Dendritic cell treated with granulocyte-macrophage colony-stimulating factor and Interleukin-4, amounts not matched to agents 40 ng/mL and 50 ng/mL, for 4 days (primary cell): Measurements from ENCODE around the gene CCNB2.
"Not testable (repeated sequence)": the region's sequence is repeated elsewhere in the genome, so short reads cannot be mapped to it uniquely, and the experiment has no call there.

ENCODE experiments used
- H3K27ac Mint-ChIP-seq: one replicate; pipeline ENCODE4 v1.8.0; 2022; ENCODE audit warnings: mild to moderate bottlenecking, mixed read lengths
- H3K27me3 Mint-ChIP-seq: one replicate; pipeline ENCODE4 v1.8.0; 2022; ENCODE audit warnings: mild to moderate bottlenecking, mixed read lengths
- H3K36me3 Mint-ChIP-seq: one replicate; pipeline ENCODE4 v1.8.0; 2022; ENCODE audit warnings: low read depth, mixed read lengths
- H3K4me1 Mint-ChIP-seq: one replicate; pipeline ENCODE4 v1.8.0; 2022; ENCODE audit warnings: low read depth, mixed read lengths
- H3K4me3 Mint-ChIP-seq: one replicate; pipeline ENCODE4 v1.8.0; 2022; ENCODE audit warnings: mild to moderate bottlenecking, moderate library complexity, mixed read lengths
- H3K9me3 Mint-ChIP-seq: one replicate; pipeline ENCODE4 v1.8.0; 2022; ENCODE audit warnings: mixed read lengths
- intact Hi-C: fragments of 100-400 bp; cut with micrococcal nuclease; formaldehyde crosslinking; loops from one replicate; pipeline ENCODE4 v1.15.0; 2022

The CCNB2 gene

GRCh38 chr15:59162080-59162479, 57.1 kb downstream of the CCNB2 start:
- Mint-ChIP-seq H3K36me3 (peaks cover 95% of the 10 kb centered on the region), H3K4me1 (peaks cover 31% of the 10 kb centered on the region)
- H3K27ac Mint-ChIP-seq, H3K4me3 Mint-ChIP-seq, H3K9me3 Mint-ChIP-seq, H3K27me3 Mint-ChIP-seq: not testable (repeated sequence)
- intact Hi-C loops: loop anchor here (5.0 kb wide), 1 partner anchor 330 kb away; no protein-coding TSS in a partner anchor

GRCh38 chr15:59165726-59166125, 60.8 kb downstream of the CCNB2 start:
- Mint-ChIP-seq H3K27me3 (no peaks in the 10 kb centered on the region), H3K4me3 (no peak overlapping the region), H3K9me3 (no peaks in the 10 kb centered on the region), H3K27ac (peak overlapping the region; percentile 78), H3K4me1 (peaks cover 51% of the 10 kb centered on the region), H3K36me3 (peaks cover 81% of the 10 kb centered on the region)
- intact Hi-C loops: no loop called here

- intact Hi-C loops: no loop called here
- Mint-ChIP-seq H3K27me3 (no peaks in the 10 kb centered on the region), H3K4me1 (peaks cover 56% of the 10 kb centered on the region), H3K9me3 (no peaks in the 10 kb centered on the region), H3K27ac (peak overlapping the region; percentile 78), H3K4me3 (no peak overlapping the region), H3K36me3 (peaks cover 81% of the 10 kb centered on the region)
Measured at GRCh38 chr15:59166166-59166565, 61.2 kb downstream of the CCNB2 start.

GRCh38 chr15:59166601-59167265, 61.8 kb downstream of the CCNB2 start:
- Mint-ChIP-seq H3K4me3 (no peak overlapping the region), H3K4me1 (peaks cover 62% of the 10 kb centered on the region), H3K27me3 (no peaks in the 10 kb centered on the region), H3K9me3 (no peaks in the 10 kb centered on the region), H3K36me3 (peaks cover 82% of the 10 kb centered on the region), H3K27ac (peak overlapping the region; percentile 78)
- intact Hi-C loops: no loop called here

- Mint-ChIP-seq H3K4me3 (no peak overlapping the region), H3K9me3 (no peaks in the 10 kb centered on the region), H3K27me3 (no peaks in the 10 kb centered on the region), H3K27ac (peak overlapping the region; percentile 96), H3K36me3 (peaks cover 86% of the 10 kb centered on the region), H3K4me1 (peaks cover 65% of the 10 kb centered on the region)
- intact Hi-C loops: no loop called here
Measured at GRCh38 chr15:59168536-59168935, 63.6 kb downstream of the CCNB2 start.

GRCh38 chr15:59169251-59169708, 64.3 kb downstream of the CCNB2 start:
- Mint-ChIP-seq H3K36me3 (peaks cover 86% of the 10 kb centered on the region), H3K4me3 (peak overlapping the region; percentile 24), H3K9me3 (no peaks in the 10 kb centered on the region), H3K27me3 (no peaks in the 10 kb centered on the region), H3K4me1 (peaks cover 72% of the 10 kb centered on the region), H3K27ac (peak overlapping the region; percentile 96)
- intact Hi-C loops: no loop called here

GRCh38 chr15:59170295-59171066, 65.5 kb downstream of the CCNB2 start:
- H3K4me1 Mint-ChIP-seq: peaks cover 81% of the 10 kb centered on the region
- no peaks in the 10 kb centered on the region for H3K27me3 Mint-ChIP-seq
- peak overlapping the region; percentile 96 for H3K27ac Mint-ChIP-seq
- no peaks in the 10 kb centered on the region for H3K9me3 Mint-ChIP-seq
- H3K4me3 Mint-ChIP-seq: no peak overlapping the region
- intact Hi-C loops: loop anchor here (10.0 kb wide), 1 partner anchor 204 kb away; the partner anchor contains the start of gene MYO1E
- peaks cover 78% of the 10 kb centered on the region for H3K36me3 Mint-ChIP-seq

- H3K27ac Mint-ChIP-seq: peak overlapping the region; percentile 96
- H3K36me3 Mint-ChIP-seq: peaks cover 78% of the 10 kb centered on the region
- H3K4me1 Mint-ChIP-seq: peaks cover 81% of the 10 kb centered on the region
- no peaks in the 10 kb centered on the region for H3K27me3 Mint-ChIP-seq
- intact Hi-C loops: loop anchor here (10.0 kb wide), 1 partner anchor 204 kb away; the partner anchor contains the start of gene MYO1E
- H3K9me3 Mint-ChIP-seq: no peaks in the 10 kb centered on the region
- H3K4me3 Mint-ChIP-seq: no peak overlapping the region
Measured at GRCh38 chr15:59171067-59171397, 66.1 kb downstream of the CCNB2 start.

- Mint-ChIP-seq H3K36me3 (peaks cover 74% of the 10 kb centered on the region), H3K4me3 (no peak overlapping the region), H3K4me1 (peaks cover 79% of the 10 kb centered on the region), H3K27ac (peak overlapping the region; percentile 96), H3K9me3 (no peaks in the 10 kb centered on the region), H3K27me3 (no peaks in the 10 kb centered on the region)
- intact Hi-C loops: loop anchor here (10.0 kb wide), 1 partner anchor 202 kb away; the partner anchor contains the start of gene MYO1E
Measured at GRCh38 chr15:59172289-59172901, 67.4 kb downstream of the CCNB2 start.

- peaks cover 83% of the 10 kb centered on the region for H3K4me1 Mint-ChIP-seq
- peak overlapping the region; percentile 99 for H3K27ac Mint-ChIP-seq
- peaks cover 79% of the 10 kb centered on the region for H3K36me3 Mint-ChIP-seq
- no peaks in the 10 kb centered on the region for H3K9me3 Mint-ChIP-seq
- H3K4me3 Mint-ChIP-seq: no peak overlapping the region
- intact Hi-C loops: loop anchor here (10.0 kb wide), 1 partner anchor 202 kb away; the partner anchor contains the start of gene MYO1E
- H3K27me3 Mint-ChIP-seq: no peaks in the 10 kb centered on the region
Measured at GRCh38 chr15:59173194-59173593, 68.2 kb downstream of the CCNB2 start.

GRCh38 chr15:59174151-59174834, 69.3 kb downstream of the CCNB2 start:
- Mint-ChIP-seq H3K9me3 (no peaks in the 10 kb centered on the region), H3K27me3 (no peaks in the 10 kb centered on the region), H3K36me3 (peaks cover 88% of the 10 kb centered on the region), H3K27ac (peak overlapping the region; percentile 99), H3K4me3 (peak overlapping the region; percentile 34), H3K4me1 (peaks cover 84% of the 10 kb centered on the region)
- intact Hi-C loops: loop anchor here (1.0 to 10.0 kb wide), 2 partner anchors 12 to 201 kb away; partner anchors contain the start of gene MYO1E
